Esophagus muscularis mucosa (tissue), 4 donors: Measurements from ENCODE around the gene OPRL1. TPM values are rescaled to one million over a fixed set of nuclear protein-coding genes. Genes with fewer than 3 reads are reported as not detected.

ENCODE experiments used
- DNase-seq: peaks from one replicate; pipeline ENCODE4 v3.0.0-alpha.2; 2017; ENCODE audit errors: extremely low spot score
- H3K27ac ChIP-seq, 4 donors: fragments of 200-600 bp; sonication (generic); replicated peaks in 1 of 4; 1 replicate in 3 of 4; 2 replicates in 1 of 4; pipeline ENCODE4 v1.5.1; 2016 to 2019; ENCODE audit warnings: mild to moderate bottlenecking in 1 of 4
- H3K27me3 ChIP-seq, 4 donors: fragments of 200-600 bp; sonication (generic); one replicate each; pipeline versions ENCODE4 v1.5.1 to v1.6.0; 2016 to 2019
- H3K36me3 ChIP-seq, 4 donors: fragments of 200-600 bp; sonication (generic); one replicate each; pipeline ENCODE4 v1.5.1; 2016 to 2019
- H3K4me1 ChIP-seq, 4 donors: fragments of 200-600 bp; sonication (generic); one replicate each; pipeline ENCODE4 v1.5.1; 2016 to 2019
- H3K4me3 ChIP-seq, 4 donors: fragments of 200-600 bp; sonication (generic); 1 replicate in 2 of 4; 2 replicates in 2 of 4; pipeline ENCODE4 v1.5.1; 2016 to 2019; ENCODE audit warnings: mild to moderate bottlenecking in 4 of 4, moderate library complexity in 1 of 4
- H3K9me3 ChIP-seq, 4 donors: fragments of 200-600 bp; sonication (generic); 1 replicate in 3 of 4; 2 replicates in 1 of 4; pipeline ENCODE4 v1.5.1; 2016 to 2019
- EP300 ChIP-seq: sonication (generic); formaldehyde crosslinking; IDR thresholded peaks from one replicate; pipeline ENCODE4 v1.6.1; 2017; ENCODE audit warnings: antibody characterized with exemption
- POLR2A ChIP-seq: fragments of 450-650 bp; IDR thresholded peaks from one replicate; pipeline ENCODE4 v1.6.1; 2017; ENCODE audit warnings: antibody characterized with exemption, moderate library complexity, mild to moderate bottlenecking, low read depth
- POLR2AphosphoS5 ChIP-seq, 2 donors: sonication (generic); formaldehyde crosslinking; IDR thresholded peaks; one replicate each; pipeline ENCODE4 v1.6.1; 2017; ENCODE audit warnings: antibody characterized with exemption in 2 of 2
- WGBS: methylation state at CpG from one replicate; pipeline ENCODE4 v1.1.5; 2018; 5-methylcytosine and 5-hydroxymethylcytosine counted together
- intact Hi-C: fragments of 100-400 bp; cut with DNase I; formaldehyde crosslinking; loops from one replicate; pipeline ENCODE4 v1.15.1; 2023
- total RNA-seq, 4 donors: library from RNA; depleted of rRNA; stranded (reverse); fragments of >200 nt; gene quantifications; one replicate each; pipeline versions ENCODE4 v1.1.0 to v1.2.1, GENCODE V29; 2016
- TF ChIP-seq, protein P1 (sequence below), 3 experiments: fragments of 200-600 bp in 2 of 3; fragments of 450-650 bp in 1 of 3; sonication (generic) in 2 of 3; IDR thresholded peaks; one replicate each; pipeline ENCODE4 v1.5.1; 2017 to 2019; ENCODE audit warnings: antibody characterized with exemption in 3 of 3, mild to moderate bottlenecking in 2 of 3, moderate library complexity in 1 of 3

Gene OPRL1
- total RNA-seq, 4 donors from 2014 or later: 0.42 to 1.4 (median 0.87) TPM

DNA sequence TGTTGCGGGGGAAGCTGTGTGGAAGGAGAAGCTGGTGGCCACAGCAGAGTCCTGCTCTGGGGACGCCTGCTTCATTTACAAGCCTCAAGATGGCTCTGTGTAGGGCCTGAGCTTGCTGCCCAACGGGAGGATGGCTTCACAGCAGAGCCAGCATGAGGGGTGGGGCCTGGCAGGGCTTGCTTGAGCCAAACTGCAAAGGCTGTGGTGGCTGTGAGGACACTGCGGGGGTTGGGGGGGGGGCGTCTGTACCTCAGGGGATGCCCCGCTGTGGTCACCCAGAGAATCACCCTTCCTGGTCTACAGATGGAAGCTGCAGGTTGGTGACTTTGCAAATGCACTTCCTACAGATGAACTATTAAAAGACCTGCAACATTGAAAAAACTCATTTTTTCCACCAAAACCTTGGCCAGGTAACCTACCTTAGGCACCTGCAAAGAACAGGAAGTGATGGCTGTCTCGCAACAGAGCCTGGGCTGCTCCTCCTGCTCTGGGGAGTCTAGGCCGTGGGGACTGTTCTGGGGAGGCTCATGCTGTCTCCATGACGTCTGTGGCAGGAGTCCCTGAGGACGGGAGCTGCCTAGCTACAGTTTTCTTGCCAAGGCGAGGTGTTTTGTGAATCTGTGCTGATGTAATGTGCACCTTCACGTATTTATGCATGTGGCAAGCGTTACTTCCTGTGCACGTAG lies 20.1 kb downstream of the OPRL1 start:
- H3K36me3 ChIP-seq: peaks cover 0 to 6% (median 0%) of the 10 kb centered on the region in 4 donors
- peaks cover 0 to 90% (median 21%) of the 10 kb centered on the region in 4 donors for H3K27me3 ChIP-seq

DNA sequence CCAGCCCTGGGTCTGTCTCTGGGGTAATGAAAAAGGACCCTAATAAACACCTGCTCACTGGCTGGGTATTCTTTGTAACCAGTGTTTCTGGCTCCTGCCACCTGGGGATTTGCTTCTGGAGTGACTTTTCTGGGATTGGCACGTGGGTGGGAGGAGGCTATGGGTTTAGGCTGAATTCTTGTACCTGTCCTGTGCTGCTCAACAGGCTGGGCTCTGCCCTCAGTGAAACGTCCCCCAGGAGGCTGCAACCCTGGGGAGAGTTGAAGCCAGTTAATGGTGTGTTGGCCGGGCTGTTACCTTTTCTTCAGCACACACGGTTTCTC lies 20.6 kb downstream of the OPRL1 start:
- H3K9me3 ChIP-seq: no peaks in the 10 kb centered on the region
- TF ChIP-seq POLR2A (no peak), POLR2AphosphoS5 (IDR thresholded peaks at IDR 0.05) (no peak), EP300 (no peak)
- TF ChIP-seq, protein P1, sequence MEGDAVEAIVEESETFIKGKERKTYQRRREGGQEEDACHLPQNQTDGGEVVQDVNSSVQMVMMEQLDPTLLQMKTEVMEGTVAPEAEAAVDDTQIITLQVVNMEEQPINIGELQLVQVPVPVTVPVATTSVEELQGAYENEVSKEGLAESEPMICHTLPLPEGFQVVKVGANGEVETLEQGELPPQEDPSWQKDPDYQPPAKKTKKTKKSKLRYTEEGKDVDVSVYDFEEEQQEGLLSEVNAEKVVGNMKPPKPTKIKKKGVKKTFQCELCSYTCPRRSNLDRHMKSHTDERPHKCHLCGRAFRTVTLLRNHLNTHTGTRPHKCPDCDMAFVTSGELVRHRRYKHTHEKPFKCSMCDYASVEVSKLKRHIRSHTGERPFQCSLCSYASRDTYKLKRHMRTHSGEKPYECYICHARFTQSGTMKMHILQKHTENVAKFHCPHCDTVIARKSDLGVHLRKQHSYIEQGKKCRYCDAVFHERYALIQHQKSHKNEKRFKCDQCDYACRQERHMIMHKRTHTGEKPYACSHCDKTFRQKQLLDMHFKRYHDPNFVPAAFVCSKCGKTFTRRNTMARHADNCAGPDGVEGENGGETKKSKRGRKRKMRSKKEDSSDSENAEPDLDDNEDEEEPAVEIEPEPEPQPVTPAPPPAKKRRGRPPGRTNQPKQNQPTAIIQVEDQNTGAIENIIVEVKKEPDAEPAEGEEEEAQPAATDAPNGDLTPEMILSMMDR (IDR thresholded peaks at IDR 0.05): no peak
- WGBS: 74% methylated on average over 3 of the region's 4 CpGs
- peaks cover 9 to 15% (median 12%) of the 10 kb centered on the region in 4 donors for H3K4me1 ChIP-seq
- no peak overlapping the region for H3K4me3 ChIP-seq
- H3K27ac ChIP-seq: no peak overlapping the region
- peaks cover 0 to 89% (median 21%) of the 10 kb centered on the region in 4 donors for H3K27me3 ChIP-seq
- DNase-seq: no peak
- intact Hi-C loops: no loop called here
- H3K36me3 ChIP-seq: peaks cover 0 to 6% (median 0%) of the 10 kb centered on the region in 4 donors

More for the DNA sequence above, 20.1 kb downstream of the OPRL1 start:
- Histone ChIP-seq H3K4me1 (peaks cover 9 to 15% (median 12%) of the 10 kb centered on the region in 4 donors), H3K4me3 (no peak overlapping the region), H3K27ac (no peak overlapping the region), H3K9me3 (no peaks in the 10 kb centered on the region)
- 78% methylated on average over 8 of the region's 14 CpGs for WGBS
- no peak for DNase-seq
- TF ChIP-seq POLR2AphosphoS5 (IDR thresholded peaks at IDR 0.05): no peak
- intact Hi-C loops: no loop called here

DNA sequence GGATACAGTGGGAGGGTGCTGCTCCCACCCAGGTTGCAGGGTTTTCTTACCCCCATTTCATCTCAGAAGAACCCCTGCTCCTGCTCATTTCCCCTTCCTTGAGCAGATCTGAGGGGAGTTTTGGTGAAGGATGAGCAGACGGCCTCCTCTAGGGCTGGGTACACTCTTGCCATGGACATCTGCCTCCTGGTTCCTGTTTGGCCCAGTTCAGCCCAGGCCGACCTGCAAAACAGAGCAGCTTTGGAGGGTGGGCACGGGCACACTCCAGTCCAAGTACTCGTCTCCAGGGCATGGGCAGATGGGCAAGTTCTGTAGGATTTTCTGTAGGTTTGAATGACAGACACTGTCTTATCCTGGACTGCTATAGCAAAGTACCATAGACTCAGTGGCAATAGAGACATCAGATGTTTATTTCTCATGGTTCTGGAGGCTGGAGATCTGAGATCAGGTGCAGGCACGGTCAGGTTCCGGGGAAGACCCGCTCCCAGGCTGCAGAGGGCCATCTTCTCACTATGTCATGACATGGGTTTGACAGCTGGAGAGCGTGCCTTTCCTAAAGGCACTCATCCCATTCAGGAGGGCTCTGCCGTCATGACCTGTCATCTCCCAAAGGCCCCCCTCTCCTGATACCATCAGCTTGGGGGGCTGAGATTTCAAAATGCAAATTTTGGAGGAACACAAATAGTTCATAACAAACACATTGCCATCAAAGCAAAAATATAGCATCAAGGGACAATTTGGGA lies 21.2 kb downstream of the OPRL1 start:
- intact Hi-C loops: no loop called here
- Histone ChIP-seq H3K27ac (no peak overlapping the region), H3K9me3 (no peaks in the 10 kb centered on the region), H3K4me1 (peaks cover 9 to 15% (median 12%) of the 10 kb centered on the region in 4 donors), H3K4me3 (no peak overlapping the region), H3K36me3 (peaks cover 0 to 6% (median 0%) of the 10 kb centered on the region in 4 donors), H3K27me3 (peaks cover 0 to 86% (median 21%) of the 10 kb centered on the region in 4 donors)
- WGBS: 81% methylated on average over 9 of the region's 9 CpGs
- no peak for DNase-seq
- no peak for TF ChIP-seq EP300
- no peak for TF ChIP-seq POLR2AphosphoS5 (IDR thresholded peaks at IDR 0.05)
- TF ChIP-seq, protein P1 (IDR thresholded peaks at IDR 0.05): no peak
- TF ChIP-seq POLR2A: no peak

DNA sequence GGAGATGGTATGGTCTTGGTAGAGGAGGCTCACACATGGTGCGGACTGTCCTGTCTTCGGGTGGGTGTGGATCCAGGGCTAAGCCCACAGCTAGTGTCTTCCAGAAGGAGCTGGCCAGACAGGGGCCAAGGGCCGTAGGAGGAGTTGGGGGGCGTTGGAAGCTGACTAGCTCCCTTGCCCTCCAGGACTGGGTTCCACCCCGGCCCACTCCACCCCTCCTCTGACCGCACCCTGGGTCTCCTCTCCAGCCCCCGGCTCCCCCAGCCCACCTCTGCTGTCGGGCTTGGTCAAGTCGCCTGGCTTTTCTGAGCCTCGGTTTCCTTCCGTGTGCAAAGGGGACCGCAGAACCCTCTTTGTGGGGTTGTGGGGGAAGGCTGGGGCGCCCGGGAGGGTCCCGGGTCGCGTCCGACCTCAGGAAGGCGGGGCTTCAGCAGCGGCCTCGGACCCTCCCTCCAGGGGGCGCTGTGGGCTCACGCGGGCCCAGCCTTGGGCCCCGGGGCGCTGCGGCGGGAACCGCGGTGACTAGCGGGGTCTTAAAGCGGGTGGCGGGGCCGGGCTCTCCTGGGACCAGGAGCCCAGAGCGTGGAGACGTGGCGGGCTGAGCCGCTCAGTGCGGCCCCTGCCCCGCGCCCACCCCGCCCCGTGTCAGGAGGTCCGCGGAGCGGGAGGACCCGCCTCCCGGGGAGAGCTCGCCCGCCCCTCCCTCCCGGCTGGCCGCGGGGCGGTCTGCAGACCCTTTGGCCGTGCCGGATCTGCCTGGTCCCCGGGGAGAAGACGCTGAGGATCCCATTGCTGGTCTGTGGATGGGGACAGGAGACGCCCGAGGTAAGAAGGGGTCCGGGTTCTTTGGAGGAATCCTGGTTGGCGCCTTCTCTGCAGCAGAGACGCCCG lies 22.1 kb downstream of the OPRL1 start:
- WGBS: 62% methylated on average over 2 of the region's 64 CpGs
- intact Hi-C loops: no loop called here
- no peak overlapping the region for H3K27ac ChIP-seq
- DNase-seq: no peak
- TF ChIP-seq, protein P1 (IDR thresholded peaks at IDR 0.05): peak; percentile 30 to 62 (median 46)
- TF ChIP-seq EP300: no peak
- TF ChIP-seq POLR2AphosphoS5 (IDR thresholded peaks at IDR 0.05): no peak
- TF ChIP-seq POLR2A: no peak
- peaks cover 0 to 6% (median 0%) of the 10 kb centered on the region in 4 donors for H3K36me3 ChIP-seq
- H3K4me3 ChIP-seq: peak overlapping the region; percentile 36 to 56 (median 44)
- no peaks in the 10 kb centered on the region for H3K9me3 ChIP-seq
- H3K4me1 ChIP-seq: peaks cover 9 to 15% (median 12%) of the 10 kb centered on the region in 4 donors
- H3K27me3 ChIP-seq: peaks cover 0 to 85% (median 20%) of the 10 kb centered on the region in 4 donors
